GM23248 (cell line): ENCODE data around the gene ADORA1. TPM values are rescaled to one million over a fixed set of nuclear protein-coding genes. Genes with fewer than 3 reads are reported as not detected.

Experiments used
- DNase-seq: peaks from one replicate; pipeline ENCODE4 v3.0.0-alpha.2; 2015
- H2AFZ ChIP-seq: fragments of 200-600 bp; sonication (generic); 2 replicates; pipeline ENCODE4 v1.6.1; 2016; ENCODE audit warnings: antibody characterized with exemption
- H3F3A ChIP-seq: fragments of 200-600 bp; sonication (generic); 2 replicates; pipeline ENCODE4 v1.6.1; 2016; ENCODE audit warnings: mild to moderate bottlenecking, antibody characterized with exemption, mixed run types; ENCODE audit not compliant: insufficient read depth
- H3K27ac ChIP-seq: fragments of 200-600 bp; sonication (generic); 2 replicates; pipeline ENCODE4 v1.5.1; 2016; ENCODE audit warnings: mild to moderate bottlenecking
- H3K27me3 ChIP-seq: fragments of 200-600 bp; sonication (generic); replicated peaks from 2 replicates; pipeline ENCODE4 v1.6.1; 2016; ENCODE audit warnings: mild to moderate bottlenecking; ENCODE audit not compliant: insufficient read depth
- H3K36me3 ChIP-seq: fragments of 200-600 bp; sonication (generic); 2 replicates; pipeline ENCODE4 v1.6.1; 2016; ENCODE audit warnings: low read depth, mild to moderate bottlenecking
- H3K4me1 ChIP-seq: fragments of 200-600 bp; sonication (generic); 2 replicates; pipeline ENCODE4 v1.6.1; 2016; ENCODE audit warnings: mild to moderate bottlenecking; ENCODE audit not compliant: insufficient read depth
- H3K4me2 ChIP-seq: fragments of 200-600 bp; sonication (generic); one replicate; pipeline ENCODE4 v1.6.1; 2016; ENCODE audit warnings: mild to moderate bottlenecking; ENCODE audit not compliant: unreplicated experiment
- H3K4me3 ChIP-seq: fragments of 200-600 bp; sonication (generic); 2 replicates; pipeline ENCODE4 v1.5.1; 2016; ENCODE audit warnings: mild to moderate bottlenecking
- H3K79me2 ChIP-seq: fragments of 200-600 bp; sonication (generic); 2 replicates; pipeline ENCODE4 v1.6.1; 2016; ENCODE audit warnings: mild to moderate bottlenecking; ENCODE audit not compliant: insufficient read depth
- H3K9ac ChIP-seq: fragments of 200-600 bp; sonication (generic); 2 replicates; pipeline ENCODE4 v1.6.1; 2016; ENCODE audit warnings: mild to moderate bottlenecking
- H3K9me2 ChIP-seq: fragments of 200-600 bp; sonication (generic); 2 replicates; pipeline ENCODE4 v1.6.1; 2016; ENCODE audit warnings: mixed run types, mild to moderate bottlenecking, moderate library complexity; ENCODE audit not compliant: insufficient read depth
- H3K9me3 ChIP-seq: fragments of 200-600 bp; sonication (generic); one replicate; pipeline ENCODE4 v1.6.1; 2017; ENCODE audit warnings: low read depth
- H4K20me1 ChIP-seq: fragments of 200-600 bp; sonication (generic); 2 replicates; pipeline ENCODE4 v1.6.0; 2016; ENCODE audit not compliant: insufficient read depth
- EZH2 ChIP-seq: fragments of 200-600 bp; sonication (generic); IDR thresholded peaks from 2 replicates; pipeline ENCODE4 v1.6.1; 2018; ENCODE audit warnings: antibody characterized with exemption, mild to moderate bottlenecking; ENCODE audit not compliant: insufficient read depth, poor library complexity, severe bottlenecking
- EZH2phosphoT487 ChIP-seq: fragments of 200-600 bp; sonication (generic); IDR thresholded peaks from 2 replicates; pipeline ENCODE4 v1.6.1; 2018; ENCODE audit warnings: antibody characterized with exemption, moderate library complexity, mild to moderate bottlenecking, low read depth; ENCODE audit not compliant: insufficient read depth
- WGBS, 2 experiments: methylation state at CpG; one replicate each; pipeline ENCODE4 v1.1.6; 2015 to 2017; ENCODE audit warnings: low lambda C conversion rate in 2 of 2, low coverage in 1 of 2; ENCODE audit errors: missing lambda C conversion rate in 2 of 2; 5-methylcytosine and 5-hydroxymethylcytosine counted together
- in situ Hi-C: fragments of 300-500 bp; cut with MboI; formaldehyde crosslinking; loops from 2 replicates; pipeline ENCODE4 v1.15.0; 2020
- polyA plus RNA-seq: library from polyadenylated mRNA; unstranded; fragments of >200 nt; fragmentation: Nextera tagmentation; extraction: Ambion mirVana; gene quantifications from 2 replicates; pipeline ENCODE4 v1.2.1, GENCODE V29; 2016
- total RNA-seq: library from RNA; depleted of rRNA; stranded (reverse); fragments of >200 nt; shearing (Covaris generic); gene quantifications from 2 replicates; pipeline ENCODE4 v1.2.3, GENCODE V29; 2014

Gene ADORA1
- total and polyA plus RNA-seq, 2 experiments from 2014 or later: 2.2 to 5.8 TPM

- H2AFZ ChIP-seq: no peak overlapping the region
- no peak overlapping the region for H3K27ac ChIP-seq
- H3K4me3 ChIP-seq: no peak overlapping the region
- H3K4me1 ChIP-seq: no peaks in the 10 kb centered on the region
- no peak overlapping the region for H3K9ac ChIP-seq
- H3K27me3 ChIP-seq: peaks cover 17% of the 10 kb centered on the region
- H3K4me2 ChIP-seq: no peak overlapping the region
- H4K20me1 ChIP-seq: no peaks in the 10 kb centered on the region
- H3F3A ChIP-seq: no peaks in the 10 kb centered on the region
- no peak for DNase-seq
- no peaks in the 10 kb centered on the region for H3K9me3 ChIP-seq
- no peaks in the 10 kb centered on the region for H3K36me3 ChIP-seq
- H3K9me2 ChIP-seq: no peaks in the 10 kb centered on the region
- WGBS, 2 experiments: 8 to 13% methylated on average over 1 of the region's 1 CpG
- no peaks in the 10 kb centered on the region for H3K79me2 ChIP-seq
- in situ Hi-C loops: no loop called here
- TF ChIP-seq EZH2 (no peak), EZH2phosphoT487 (no peak)
Observed at GRCh38 chr1:203097001-203097400, 30.5 kb upstream of the ADORA1 start.

- 50 to 64% methylated on average over 1 of the region's 1 CpG for WGBS, 2 experiments
- in situ Hi-C loops: no loop called here
Observed at GRCh38 chr1:203098445-203098844, 29.1 kb upstream of the ADORA1 start.

GRCh38 chr1:203098914-203099520 is 28.5 kb upstream of the ADORA1 start:
- DNase-seq: no peak
- Histone ChIP-seq H3K4me1 (no peaks in the 10 kb centered on the region), H4K20me1 (no peaks in the 10 kb centered on the region), H3K9me2 (no peaks in the 10 kb centered on the region), H2AFZ (no peak overlapping the region), H3K36me3 (no peaks in the 10 kb centered on the region), H3K4me3 (no peak overlapping the region), H3K79me2 (no peaks in the 10 kb centered on the region), H3K9ac (no peak overlapping the region), H3K4me2 (no peak overlapping the region), H3K9me3 (no peaks in the 10 kb centered on the region), H3K27me3 (peaks cover 16% of the 10 kb centered on the region; the same call in 1 of the 2 replicates), H3F3A (no peaks in the 10 kb centered on the region), H3K27ac (no peak overlapping the region)
- TF ChIP-seq EZH2 (no peak), EZH2phosphoT487 (no peak)
- in situ Hi-C loops: no loop called here
- WGBS, 2 experiments: 39 to 47% methylated on average over 8 of the region's 8 CpGs

More at GRCh38 chr1:203098445-203098844, 29.1 kb upstream of the ADORA1 start:
- H3K4me1 ChIP-seq: no peaks in the 10 kb centered on the region
- no peak for TF ChIP-seq EZH2phosphoT487
- TF ChIP-seq EZH2: no peak
- H3K36me3 ChIP-seq: no peaks in the 10 kb centered on the region
- no peak for DNase-seq
- no peaks in the 10 kb centered on the region for H3F3A ChIP-seq
- H4K20me1 ChIP-seq: no peaks in the 10 kb centered on the region
- no peak overlapping the region for H3K9ac ChIP-seq
- H3K4me3 ChIP-seq: no peak overlapping the region
- H3K4me2 ChIP-seq: no peak overlapping the region
- H2AFZ ChIP-seq: no peak overlapping the region
- H3K27me3 ChIP-seq: peaks cover 16% of the 10 kb centered on the region; the same call in 1 of the 2 replicates
- no peak overlapping the region for H3K27ac ChIP-seq
- H3K9me2 ChIP-seq: no peaks in the 10 kb centered on the region
- no peaks in the 10 kb centered on the region for H3K79me2 ChIP-seq
- no peaks in the 10 kb centered on the region for H3K9me3 ChIP-seq

- no peaks in the 10 kb centered on the region for H3F3A ChIP-seq
- in situ Hi-C loops: no loop called here
- no peaks in the 10 kb centered on the region for H3K4me1 ChIP-seq
- no peak overlapping the region for H3K4me2 ChIP-seq
- no peaks in the 10 kb centered on the region for H3K36me3 ChIP-seq
- 61 to 63% methylated on average over 7 of the region's 7 CpGs for WGBS, 2 experiments
- no peaks in the 10 kb centered on the region for H3K79me2 ChIP-seq
- no peak overlapping the region for H3K9ac ChIP-seq
- no peak for TF ChIP-seq EZH2
- no peaks in the 10 kb centered on the region for H3K9me2 ChIP-seq
- H3K4me3 ChIP-seq: no peak overlapping the region
- DNase-seq: no peak
- no peak overlapping the region for H3K27ac ChIP-seq
- no peaks in the 10 kb centered on the region for H4K20me1 ChIP-seq
- H2AFZ ChIP-seq: no peak overlapping the region
- peaks cover 16% of the 10 kb centered on the region; the same call in 1 of the 2 replicates for H3K27me3 ChIP-seq
- no peaks in the 10 kb centered on the region for H3K9me3 ChIP-seq
Observed at GRCh38 chr1:203099805-203100515, 27.6 kb upstream of the ADORA1 start.

- Histone ChIP-seq H3K4me1 (no peaks in the 10 kb centered on the region), H3K79me2 (no peaks in the 10 kb centered on the region), H4K20me1 (no peaks in the 10 kb centered on the region), H3F3A (no peaks in the 10 kb centered on the region), H3K9me2 (no peaks in the 10 kb centered on the region), H3K4me2 (no peak overlapping the region), H3K9ac (no peak overlapping the region), H3K4me3 (no peak overlapping the region), H2AFZ (no peak overlapping the region), H3K9me3 (no peaks in the 10 kb centered on the region), H3K36me3 (no peaks in the 10 kb centered on the region), H3K27me3 (peaks cover 18% of the 10 kb centered on the region; the same call in 1 of the 2 replicates), H3K27ac (no peak overlapping the region)
- in situ Hi-C loops: no loop called here
- no peak for DNase-seq
- TF ChIP-seq EZH2phosphoT487: no peak
- TF ChIP-seq EZH2: no peak
Observed at GRCh38 chr1:203100516-203100869, 27.0 kb upstream of the ADORA1 start.
